Measurements from ENCODE around the gene CWH43.
"Not testable (repeated sequence)": the region's sequence is repeated elsewhere in the genome, so short reads cannot be mapped to it uniquely, and the experiment has no call there.

Gene CWH43

GRCh38 chr4:48985976-48986653 is at the start of gene CWH43:
TSS of gene CWH43 (plus strand) at chr4:48986275. CDS start at chr4:48986430, 155 bp downstream.
- no peak for DNase-seq

- DNase-seq: no peak
Observed at GRCh38 chr4:48937033-48937432, 49.0 kb upstream of the CWH43 start.

- no peak for DNase-seq
Observed at GRCh38 chr4:48938831-48939230, 47.2 kb upstream of the CWH43 start.

- DNase-seq: no peak
Observed at GRCh38 chr4:48939785-48940184, 46.3 kb upstream of the CWH43 start.

- no peak for DNase-seq
Observed at GRCh38 chr4:48943387-48943786, 42.7 kb upstream of the CWH43 start.

- DNase-seq: no peak
Observed at GRCh38 chr4:48944252-48944651, 41.8 kb upstream of the CWH43 start.

DNA sequence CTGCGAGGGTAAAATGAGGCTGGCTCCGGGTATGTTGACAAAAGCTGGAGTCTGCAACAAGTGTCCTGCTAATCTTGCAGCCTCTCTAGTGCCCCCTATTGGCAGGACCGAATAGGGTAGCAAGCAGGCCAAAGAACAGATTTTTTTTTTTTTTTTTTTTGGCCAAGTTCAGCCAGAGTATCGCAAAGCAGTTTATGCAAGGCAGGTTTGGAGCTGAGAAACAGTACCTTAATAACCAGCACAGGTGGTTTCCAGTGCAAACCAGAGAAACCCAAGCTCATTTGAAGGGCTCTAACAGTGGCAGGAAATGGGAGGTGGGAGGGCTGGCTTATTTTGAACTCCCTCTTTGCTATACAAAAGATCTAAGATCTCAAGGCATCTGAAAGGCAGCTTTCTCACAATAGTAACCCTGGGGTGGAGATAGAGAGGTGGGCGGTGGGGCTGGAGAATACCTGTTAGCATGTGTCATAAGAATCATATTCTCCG is 41.3 kb upstream of the CWH43 start:
- peak; percentile 39 for DNase-seq

GRCh38 chr4:48945981-48946380 is 40.1 kb upstream of the CWH43 start:
- no peak for DNase-seq

- no peak for DNase-seq
Observed at GRCh38 chr4:48947731-48948130, 38.3 kb upstream of the CWH43 start.

- DNase-seq: no peak
Observed at GRCh38 chr4:48949086-48949485, 37.0 kb upstream of the CWH43 start.

- no peak for DNase-seq
Observed at GRCh38 chr4:48949518-48950219, 36.4 kb upstream of the CWH43 start.

- no peak for DNase-seq
Observed at GRCh38 chr4:48954314-48954713, 31.8 kb upstream of the CWH43 start.

DNA sequence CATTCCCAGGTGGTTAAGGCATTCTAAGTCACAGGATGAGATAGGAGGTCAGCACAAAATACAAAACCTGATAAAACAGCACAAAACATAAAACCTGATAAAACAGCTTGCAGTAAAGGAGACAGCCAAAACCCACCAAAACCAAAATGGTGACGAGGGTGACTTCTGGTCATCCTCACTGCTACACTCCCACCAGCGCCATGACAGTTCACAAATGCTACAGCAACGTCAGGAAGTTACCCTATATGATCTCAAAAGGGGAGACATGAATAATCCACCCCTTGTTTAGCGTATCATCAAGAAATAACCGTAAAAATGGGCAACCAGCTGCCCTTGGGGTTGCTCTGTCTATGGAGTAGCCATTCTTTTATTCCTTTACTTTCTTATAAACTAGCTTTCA is 28.7 kb upstream of the CWH43 start:
- not testable (repeated sequence) for DNase-seq

DNA sequence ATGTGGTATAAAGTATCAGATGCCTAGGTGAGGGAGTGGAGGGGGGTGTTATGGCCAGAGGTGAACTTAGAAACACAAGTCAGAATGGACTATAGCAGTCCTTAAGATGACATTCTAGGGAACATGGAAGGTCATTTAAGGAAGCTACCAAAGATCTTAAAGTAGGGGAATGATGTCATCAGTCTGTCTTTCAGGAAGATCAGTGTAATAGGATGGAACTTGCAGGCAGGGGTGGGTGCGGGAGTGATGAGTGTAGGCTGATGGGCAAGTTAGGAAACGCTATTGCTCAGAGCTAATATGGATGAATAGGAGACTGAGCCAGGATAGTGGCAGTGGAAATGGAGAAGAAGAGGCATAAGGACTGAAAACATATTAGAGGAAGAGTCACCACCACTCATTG is 27.5 kb upstream of the CWH43 start:
- DNase-seq: no peak

DNA sequence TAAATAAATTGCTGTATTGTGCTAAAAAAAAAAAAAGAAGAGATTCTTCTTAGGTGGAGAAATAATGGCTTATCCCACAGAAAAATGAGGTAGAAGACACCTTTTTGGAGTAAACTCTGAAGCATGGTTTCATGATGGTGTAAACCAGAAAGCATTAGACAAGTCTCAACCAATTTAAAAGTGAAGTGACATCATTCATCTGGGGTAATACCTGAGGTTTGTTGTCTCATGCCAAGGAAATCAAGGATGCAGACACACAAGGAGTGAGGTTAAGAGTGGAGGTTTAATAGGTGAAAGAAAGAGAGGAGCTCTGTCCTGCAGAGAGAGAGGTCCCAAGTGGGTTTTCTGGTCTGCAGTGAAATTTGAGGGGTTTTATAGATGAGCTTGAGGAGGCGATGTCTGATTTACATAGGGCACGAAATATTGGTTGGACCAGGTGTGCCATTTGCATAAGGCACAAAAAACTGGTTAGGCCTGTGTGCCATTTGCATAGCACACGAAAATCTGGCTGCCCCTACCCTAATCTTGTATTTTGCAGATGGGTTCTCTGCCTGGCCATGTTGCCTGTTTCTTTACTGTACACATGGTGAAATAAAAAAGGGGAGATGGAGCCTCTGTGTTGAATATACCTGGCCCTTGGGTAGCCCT is 25.0 kb upstream of the CWH43 start:
- no peak for DNase-seq

GRCh38 chr4:48962636-48963035 is 23.4 kb upstream of the CWH43 start:
- DNase-seq: no peak

DNA sequence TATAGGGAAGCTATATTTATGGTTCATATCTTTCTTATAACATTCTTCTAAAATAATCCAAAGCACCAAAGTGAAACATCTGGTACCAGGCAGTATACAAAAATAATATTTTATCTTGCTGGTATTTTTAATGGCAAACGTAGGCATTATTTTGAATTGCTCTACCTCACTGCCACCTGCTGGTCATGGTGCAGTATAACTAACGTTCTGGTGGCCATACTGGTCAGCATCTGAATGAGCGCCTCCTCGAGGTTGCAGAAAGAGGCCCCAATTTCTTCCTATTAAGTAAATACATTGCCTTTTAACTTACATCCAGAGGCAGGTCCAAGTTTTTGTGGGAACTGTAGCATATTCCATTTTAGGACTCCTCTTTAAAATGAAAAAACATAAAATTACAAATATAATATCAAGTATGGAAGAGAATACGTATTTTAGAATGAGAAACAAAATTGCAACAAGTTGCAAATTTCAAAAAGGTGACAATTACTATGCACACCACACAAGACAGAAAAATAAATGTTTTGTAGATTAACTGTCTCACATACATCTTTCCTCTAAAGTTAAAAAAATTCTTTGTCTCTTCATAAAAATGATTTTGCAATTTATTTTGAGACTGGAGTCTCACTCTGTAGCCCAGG is 22.9 kb upstream of the CWH43 start:
- peak; percentile 84 for DNase-seq

DNA sequence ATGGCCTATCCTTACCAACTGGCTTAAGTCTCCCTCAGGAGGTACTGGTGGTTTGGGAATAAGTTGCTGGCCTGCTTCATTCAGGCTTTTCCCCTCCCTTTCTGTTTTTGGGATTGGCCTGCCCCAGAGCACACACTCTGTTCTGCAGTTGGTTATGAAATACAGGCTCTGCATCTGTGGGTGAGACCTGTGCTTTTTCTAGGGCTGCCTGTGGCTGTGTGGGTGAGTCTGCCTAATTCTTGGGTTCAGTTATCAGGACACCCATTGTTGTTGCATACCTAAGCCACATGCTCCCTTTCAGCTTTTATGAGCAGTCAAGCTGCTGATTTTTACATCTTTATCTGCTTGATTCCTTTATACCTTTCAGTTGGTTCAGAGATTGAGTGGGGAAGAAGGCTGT is 19.0 kb upstream of the CWH43 start:
- DNase-seq: no peak

DNA sequence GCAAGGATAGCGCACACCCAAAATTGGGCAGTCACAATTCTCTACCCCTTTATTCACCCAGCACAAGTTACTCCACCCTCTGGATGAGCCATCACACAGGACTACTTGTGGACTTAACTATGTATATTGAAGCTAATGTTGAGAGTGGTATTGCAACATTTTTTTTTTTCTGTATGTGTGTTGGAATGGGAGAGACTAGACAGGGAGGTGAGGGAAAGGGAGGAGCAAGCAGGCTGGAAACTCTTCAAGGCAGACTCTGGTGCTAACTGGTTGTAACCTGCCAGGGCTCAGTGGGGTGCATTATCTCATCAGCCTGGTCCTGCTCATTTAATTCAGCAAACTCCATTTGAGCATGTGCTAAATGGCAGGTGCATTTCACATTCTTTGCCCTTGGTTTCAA is 18.4 kb upstream of the CWH43 start:
- DNase-seq: no peak

GRCh38 chr4:48968814-48969213 is 17.3 kb upstream of the CWH43 start:
- DNase-seq: no peak

DNA sequence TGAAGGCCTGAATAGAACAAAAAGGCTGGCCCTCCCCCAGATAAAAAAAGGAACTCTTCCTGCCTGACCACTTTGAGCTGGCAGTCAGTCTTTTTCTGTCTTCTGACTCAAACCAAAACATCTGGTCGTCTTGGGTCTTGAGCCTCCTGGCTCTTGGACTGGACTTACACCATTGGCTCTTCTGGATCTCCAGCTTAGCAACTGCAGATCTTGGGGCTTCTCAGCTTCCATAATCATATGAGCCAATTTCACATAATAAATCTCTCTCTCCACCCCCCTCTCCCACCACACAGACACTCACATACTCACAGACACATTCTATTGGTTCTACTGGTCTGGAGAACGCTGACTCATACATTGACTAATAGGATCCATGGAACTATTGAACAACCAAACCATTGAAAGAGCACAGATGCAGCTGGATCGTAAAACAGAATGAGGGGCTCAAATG is 15.6 kb upstream of the CWH43 start:
- no peak for DNase-seq

DNA sequence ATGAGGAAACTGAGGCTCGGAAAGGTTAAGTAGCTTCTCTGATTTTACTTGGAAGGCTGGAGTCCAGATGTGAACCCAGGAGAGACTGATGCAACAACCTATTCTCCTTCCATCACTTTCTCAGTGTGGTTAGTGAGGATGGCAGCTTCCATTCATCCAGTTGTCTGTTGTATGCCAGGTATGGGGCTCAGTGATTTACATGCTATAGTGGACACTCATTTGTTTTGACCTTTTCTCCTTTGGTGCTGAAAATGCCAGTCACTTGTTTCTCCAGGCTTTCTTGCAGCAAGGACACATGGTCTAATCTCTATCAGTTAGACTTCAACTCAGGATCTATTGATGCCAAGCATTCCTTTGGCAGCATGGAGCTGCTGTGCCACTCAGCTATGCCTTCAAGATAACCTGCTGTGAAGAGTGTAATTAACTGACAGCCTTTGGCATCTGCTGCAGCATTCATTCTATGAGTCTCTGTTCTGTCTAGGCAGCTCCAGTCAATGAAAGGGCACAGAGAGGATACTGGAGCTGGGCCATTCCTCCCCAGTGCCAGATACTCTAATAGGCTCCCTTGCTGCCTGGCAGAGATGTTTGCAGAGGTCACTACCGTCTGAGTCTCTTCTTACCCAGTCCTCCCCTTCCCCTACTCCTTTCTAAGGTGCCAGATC is 11.0 kb upstream of the CWH43 start:
- DNase-seq: no peak

- no peak for DNase-seq
Observed at GRCh38 chr4:48976041-48976440, 10.0 kb upstream of the CWH43 start.
